ENCODE data around the gene HIVEP3. TPM values are rescaled to one million over a fixed set of nuclear protein-coding genes. Genes with fewer than 3 reads are reported as not detected.

HIVEP3 gene
- total and polyA plus RNA-seq, 8 donors = 1.8 to 65.3 (median 3.8) TPM

DNA sequence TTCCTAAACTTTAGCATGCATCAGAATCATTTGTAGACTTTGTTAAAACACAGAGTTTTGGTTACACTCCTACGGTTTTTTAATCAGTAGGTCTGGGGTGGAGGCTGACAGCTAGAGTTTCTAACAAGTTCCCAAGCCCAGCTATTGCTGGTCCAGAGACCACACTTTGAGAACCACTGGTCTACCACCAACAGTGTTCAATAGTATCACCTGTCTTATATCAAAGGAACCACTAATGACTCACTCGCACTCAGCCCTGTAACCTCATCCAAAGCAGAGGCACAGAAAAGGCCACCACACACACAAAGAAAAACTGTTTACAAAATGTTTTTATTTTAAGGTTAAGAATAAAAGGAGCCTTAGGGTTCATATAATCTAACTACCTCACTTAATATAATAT lies 68.7 kb downstream of the HIVEP3 start:
- 51 to 94% (median 79%) methylated on average over 2 of the region's 2 CpGs for WGBS, 5 donors
- DNase-seq = no peak
- TF ChIP-seq POLR2AphosphoS5 (IDR thresholded peaks at IDR 0.05) (no peak), EP300 (IDR thresholded peaks at IDR 0.05) (no peak), CTCF (IDR thresholded peaks at IDR 0.05) (no peak), POLR2A (IDR thresholded peaks at IDR 0.05) (no peak)

DNA sequence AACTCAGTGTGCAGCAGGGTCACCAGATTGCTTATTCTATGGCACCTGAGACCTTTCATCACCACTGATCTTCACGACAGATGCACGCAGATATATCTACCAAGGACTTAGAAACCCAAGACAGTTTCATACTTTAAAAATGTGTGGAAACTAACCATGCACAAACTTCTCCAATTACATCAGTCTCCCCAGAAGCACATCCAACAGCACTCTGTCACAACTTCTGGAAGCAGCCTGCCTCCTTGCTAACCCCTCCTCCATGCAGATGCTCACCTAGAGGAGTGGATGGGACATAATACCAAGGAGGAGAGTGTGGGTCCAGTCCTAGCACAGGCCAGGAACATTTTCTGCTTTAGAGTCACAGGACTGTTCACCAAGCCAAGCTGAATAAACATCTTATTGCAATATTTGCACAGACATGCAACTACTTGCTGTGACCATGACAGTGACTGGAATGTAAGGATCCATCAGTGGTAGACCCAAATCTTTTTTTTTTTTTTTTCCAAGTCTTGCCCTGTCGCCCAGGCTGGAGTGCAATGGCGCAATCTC lies 69.4 kb downstream of the HIVEP3 start:
- TF ChIP-seq POLR2AphosphoS5 (IDR thresholded peaks at IDR 0.05) (no peak), POLR2A (IDR thresholded peaks at IDR 0.05) (no peak), EP300 (IDR thresholded peaks at IDR 0.05) (no peak), CTCF (IDR thresholded peaks at IDR 0.05) (no peak)
- Histone ChIP-seq H3K36me3 (no peaks in the 10 kb centered on the region), H3K9me3 (no peaks in the 10 kb centered on the region), H3K4me3 (no peak overlapping the region), H3K27ac (no peak overlapping the region), H3K27me3 (no peaks in the 10 kb centered on the region), H3K4me1 (peaks cover 0 to 13% (median 0%) of the 10 kb centered on the region in 4 donors)
- no peak for DNase-seq
- intact Hi-C loops (cut with DNase I; ENCODE audit: low total_unique reads) = no loop called here
- WGBS, 5 donors = 88 to 99% (median 92%) methylated on average over 4 of the region's 4 CpGs

More for the DNA sequence above, 68.7 kb downstream of the HIVEP3 start:
- H3K4me1 ChIP-seq = peaks cover 0 to 13% (median 0%) of the 10 kb centered on the region in 4 donors
- H3K36me3 ChIP-seq = no peaks in the 10 kb centered on the region
- no peak overlapping the region for H3K4me3 ChIP-seq
- no peaks in the 10 kb centered on the region for H3K27me3 ChIP-seq
- H3K9me3 ChIP-seq = no peaks in the 10 kb centered on the region
- no peak overlapping the region for H3K27ac ChIP-seq
- intact Hi-C loops (cut with DNase I; ENCODE audit: low total_unique reads) = no loop called here

DNA sequence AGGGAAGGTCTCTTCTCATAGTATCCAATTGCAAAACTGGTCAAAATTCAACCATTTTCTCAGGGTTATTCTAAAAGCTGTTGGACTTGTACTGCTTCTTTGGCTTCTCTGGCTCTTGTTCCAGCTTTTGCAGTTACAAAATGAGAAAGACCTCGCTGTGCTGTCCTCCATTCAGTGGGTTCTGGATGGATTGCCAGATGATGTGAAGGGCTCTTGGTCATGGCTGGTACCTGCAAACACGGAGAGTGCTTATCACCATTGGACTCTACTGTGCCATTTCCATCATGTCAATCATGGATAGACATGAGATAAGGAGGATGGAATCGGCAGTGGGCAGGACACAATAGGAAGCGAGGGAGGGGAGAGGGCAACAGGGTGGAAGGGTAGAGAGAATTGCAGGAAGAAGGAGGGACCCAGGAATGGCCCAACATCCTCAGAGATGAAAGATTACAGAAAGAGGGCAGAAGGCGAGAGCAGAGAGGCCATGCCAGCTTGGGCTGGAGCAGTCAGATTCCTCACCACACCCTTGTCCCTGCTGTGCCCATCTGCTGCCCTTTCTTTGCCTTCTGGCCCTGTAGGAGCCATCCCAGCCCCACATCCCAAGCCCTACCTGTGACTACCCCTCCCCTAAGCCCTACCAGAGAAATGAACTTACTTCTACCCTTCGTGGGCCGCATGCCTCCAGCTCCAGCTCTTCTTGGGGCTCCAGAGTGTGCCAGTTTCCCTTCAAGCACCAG lies 70.3 kb downstream of the HIVEP3 start:
- Histone ChIP-seq H3K9me3 (no peaks in the 10 kb centered on the region), H3K36me3 (no peaks in the 10 kb centered on the region), H3K27ac (no peak overlapping the region), H3K4me3 (no peak overlapping the region), H3K4me1 (peaks cover 0 to 13% (median 0%) of the 10 kb centered on the region in 4 donors), H3K27me3 (no peaks in the 10 kb centered on the region)
- WGBS, 5 donors = 85 to 93% (median 85%) methylated on average over 7 of the region's 7 CpGs
- intact Hi-C loops (cut with DNase I; ENCODE audit: low total_unique reads) = no loop called here
- no peak for DNase-seq
- TF ChIP-seq CTCF (IDR thresholded peaks at IDR 0.05) (no peak), POLR2AphosphoS5 (IDR thresholded peaks at IDR 0.05) (no peak), POLR2A (IDR thresholded peaks at IDR 0.05) (no peak), EP300 (IDR thresholded peaks at IDR 0.05) (no peak)

DNA sequence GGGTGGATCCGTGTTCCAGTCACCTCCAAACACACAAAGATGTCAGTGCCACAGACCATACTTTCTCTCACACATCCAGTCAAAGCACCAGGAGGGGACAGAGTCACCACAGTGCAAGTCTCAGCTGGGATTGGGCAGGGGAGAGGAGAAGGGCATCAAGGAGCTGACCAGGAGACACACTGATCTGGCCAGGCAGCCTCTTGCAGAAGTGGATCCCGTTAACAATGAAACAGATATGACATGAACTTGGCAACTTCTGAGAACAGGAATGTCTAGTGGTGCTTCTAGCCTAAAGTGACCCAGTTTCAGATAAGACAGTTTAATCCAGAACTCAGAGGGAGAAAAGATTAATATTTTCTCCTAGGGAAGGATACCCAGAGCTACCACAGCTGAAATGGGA lies 71.0 kb downstream of the HIVEP3 start:
- Histone ChIP-seq H3K4me1 (peaks cover 0 to 8% (median 0%) of the 10 kb centered on the region in 4 donors), H3K4me3 (no peak overlapping the region), H3K27me3 (no peaks in the 10 kb centered on the region), H3K9me3 (no peaks in the 10 kb centered on the region), H3K36me3 (no peaks in the 10 kb centered on the region), H3K27ac (no peak overlapping the region)
- intact Hi-C loops (cut with DNase I; ENCODE audit: low total_unique reads) = no loop called here
- WGBS, 5 donors = 65 to 75% (median 73%) methylated on average over 2 of the region's 2 CpGs
- no peak for TF ChIP-seq EP300 (IDR thresholded peaks at IDR 0.05)
- TF ChIP-seq POLR2AphosphoS5 (IDR thresholded peaks at IDR 0.05) = no peak
- TF ChIP-seq POLR2A (IDR thresholded peaks at IDR 0.05) = no peak
- TF ChIP-seq CTCF (IDR thresholded peaks at IDR 0.05) = no peak
- DNase-seq = no peak
